GM12874 (cell line): ENCODE results near the gene RTL5.

Experiments
- TF ChIP-seq, protein P1 (sequence below): IDR thresholded peaks from 2 replicates; pipeline ENCODE4 v1.5.1; 2011; ENCODE audit warnings: low read depth, mild to moderate bottlenecking, control low read depth, low read length, moderate library complexity; ENCODE audit not compliant: insufficient read depth

Gene RTL5

DNA sequence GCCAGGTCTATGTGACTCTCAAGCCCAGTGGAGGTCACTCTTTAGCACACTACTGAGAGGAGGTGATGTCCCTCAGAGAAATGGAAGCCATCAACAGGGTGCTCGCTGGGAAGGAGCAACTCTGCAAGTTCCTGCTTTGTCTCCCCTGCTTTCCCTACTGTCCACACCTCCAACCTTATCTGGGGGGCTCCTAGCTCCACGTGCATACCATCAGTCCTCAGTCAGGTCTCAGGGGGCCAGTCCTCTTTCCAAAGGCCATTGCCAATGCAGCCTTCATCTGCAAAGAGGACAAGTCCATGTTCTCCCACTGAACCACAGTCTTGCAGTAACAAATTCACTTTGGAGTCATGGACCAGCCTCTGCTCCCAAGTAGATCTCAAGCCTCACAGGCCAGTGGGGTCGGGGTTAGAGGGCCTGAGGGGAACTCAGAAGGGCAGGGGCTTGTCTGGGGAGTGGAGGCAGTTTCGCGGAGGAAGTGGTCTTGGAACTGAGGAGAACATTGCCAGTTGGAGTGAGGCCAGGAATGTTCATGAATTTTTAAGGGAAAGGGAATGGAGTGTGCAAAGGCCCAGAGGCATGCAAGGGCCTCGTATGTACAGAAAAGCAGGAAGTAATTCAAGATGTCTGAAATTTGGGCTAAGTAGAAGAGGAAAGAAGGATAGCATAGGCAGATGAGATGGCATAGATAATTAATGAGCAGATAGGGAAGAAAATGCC is 8.9 kb downstream of the RTL5 start:
- TF ChIP-seq, protein P1, sequence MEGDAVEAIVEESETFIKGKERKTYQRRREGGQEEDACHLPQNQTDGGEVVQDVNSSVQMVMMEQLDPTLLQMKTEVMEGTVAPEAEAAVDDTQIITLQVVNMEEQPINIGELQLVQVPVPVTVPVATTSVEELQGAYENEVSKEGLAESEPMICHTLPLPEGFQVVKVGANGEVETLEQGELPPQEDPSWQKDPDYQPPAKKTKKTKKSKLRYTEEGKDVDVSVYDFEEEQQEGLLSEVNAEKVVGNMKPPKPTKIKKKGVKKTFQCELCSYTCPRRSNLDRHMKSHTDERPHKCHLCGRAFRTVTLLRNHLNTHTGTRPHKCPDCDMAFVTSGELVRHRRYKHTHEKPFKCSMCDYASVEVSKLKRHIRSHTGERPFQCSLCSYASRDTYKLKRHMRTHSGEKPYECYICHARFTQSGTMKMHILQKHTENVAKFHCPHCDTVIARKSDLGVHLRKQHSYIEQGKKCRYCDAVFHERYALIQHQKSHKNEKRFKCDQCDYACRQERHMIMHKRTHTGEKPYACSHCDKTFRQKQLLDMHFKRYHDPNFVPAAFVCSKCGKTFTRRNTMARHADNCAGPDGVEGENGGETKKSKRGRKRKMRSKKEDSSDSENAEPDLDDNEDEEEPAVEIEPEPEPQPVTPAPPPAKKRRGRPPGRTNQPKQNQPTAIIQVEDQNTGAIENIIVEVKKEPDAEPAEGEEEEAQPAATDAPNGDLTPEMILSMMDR, result no peak

DNA sequence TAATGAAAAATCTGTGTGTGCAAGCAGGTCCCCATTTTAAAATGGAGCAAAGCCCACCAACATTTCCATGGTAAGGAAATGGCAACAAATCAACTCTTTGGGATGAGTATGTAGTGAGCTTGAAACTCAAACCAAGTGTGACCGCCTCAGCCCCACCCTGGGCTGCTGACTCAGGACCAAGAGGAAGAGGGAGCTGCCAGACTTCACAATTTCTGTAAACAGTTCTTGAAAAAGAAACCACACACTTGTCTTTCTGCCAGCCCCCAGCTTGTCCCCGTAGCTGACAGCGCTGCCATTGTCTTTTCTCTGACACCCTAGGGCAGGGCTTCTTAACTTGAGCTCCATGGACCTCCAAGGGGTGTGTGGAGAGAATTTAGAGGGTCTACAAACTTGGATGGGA is 10.3 kb downstream of the RTL5 start:
- TF ChIP-seq, protein P1, result no peak

DNA sequence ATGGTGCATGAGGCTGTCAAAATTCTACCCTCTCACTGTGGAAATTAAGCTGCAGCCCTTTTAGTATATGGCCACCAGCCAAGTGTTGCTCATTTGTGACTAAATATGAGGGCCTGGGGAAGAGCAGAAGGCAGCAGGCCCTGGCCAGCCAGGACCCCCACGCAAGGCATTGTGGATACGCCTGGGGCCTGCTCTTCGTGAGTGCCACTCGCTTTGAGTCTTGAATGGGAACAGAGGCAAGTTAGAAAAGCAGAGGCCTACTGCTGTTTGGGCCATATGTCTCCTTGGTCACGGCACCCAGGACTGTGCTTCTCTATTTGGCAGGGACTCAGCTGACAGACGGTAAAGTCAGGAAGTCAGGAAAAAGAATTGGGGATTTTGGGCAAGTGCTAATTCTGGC is 10.9 kb downstream of the RTL5 start:
- TF ChIP-seq, protein P1, result no peak

DNA sequence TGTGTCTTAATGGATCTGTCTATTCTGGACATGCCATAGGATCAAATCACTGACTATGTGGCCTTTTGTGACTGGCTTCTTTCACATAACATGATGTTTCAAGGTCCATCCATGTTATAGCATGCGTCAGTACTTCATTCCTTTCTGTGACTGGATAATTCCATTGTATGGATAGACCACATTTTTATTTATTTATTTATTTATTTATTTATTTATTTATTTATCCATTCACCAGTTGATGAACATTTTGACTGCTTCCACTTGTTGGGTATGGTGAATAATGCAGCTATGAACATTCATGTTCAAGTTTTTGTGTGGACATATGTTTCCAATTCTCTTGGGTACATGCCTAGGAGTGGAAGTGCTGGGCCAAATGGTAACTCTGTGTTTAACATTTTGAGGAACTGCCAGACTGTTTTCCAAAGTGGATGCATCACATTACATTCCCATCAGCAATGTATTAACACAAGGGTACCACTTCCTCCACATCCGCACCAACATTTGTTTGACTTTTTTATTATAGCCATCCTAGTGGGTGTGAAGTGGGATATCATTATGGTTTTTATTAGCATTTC is 14.0 kb downstream of the RTL5 start:
- TF ChIP-seq, protein P1, result no peak

DNA sequence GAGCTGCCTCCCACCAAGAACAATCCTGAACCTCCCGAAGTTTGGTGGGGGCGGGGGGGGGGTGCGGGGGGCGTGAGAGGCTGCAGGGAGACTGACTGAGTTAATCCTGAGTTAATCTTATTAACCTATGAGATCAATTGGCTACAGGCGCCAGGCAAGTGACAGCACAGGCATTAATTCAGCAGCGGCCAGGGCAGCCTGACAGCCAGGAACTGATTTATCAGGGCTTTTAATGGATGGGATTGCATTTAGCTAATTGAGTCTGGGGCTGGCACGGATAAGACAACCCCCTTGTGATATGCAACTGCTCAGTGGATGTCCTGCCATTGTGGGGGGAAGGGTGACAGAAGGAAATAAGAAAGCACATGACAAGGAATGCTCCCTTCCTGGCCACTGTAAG is 16.3 kb downstream of the RTL5 start:
- TF ChIP-seq, protein P1, result no peak

DNA sequence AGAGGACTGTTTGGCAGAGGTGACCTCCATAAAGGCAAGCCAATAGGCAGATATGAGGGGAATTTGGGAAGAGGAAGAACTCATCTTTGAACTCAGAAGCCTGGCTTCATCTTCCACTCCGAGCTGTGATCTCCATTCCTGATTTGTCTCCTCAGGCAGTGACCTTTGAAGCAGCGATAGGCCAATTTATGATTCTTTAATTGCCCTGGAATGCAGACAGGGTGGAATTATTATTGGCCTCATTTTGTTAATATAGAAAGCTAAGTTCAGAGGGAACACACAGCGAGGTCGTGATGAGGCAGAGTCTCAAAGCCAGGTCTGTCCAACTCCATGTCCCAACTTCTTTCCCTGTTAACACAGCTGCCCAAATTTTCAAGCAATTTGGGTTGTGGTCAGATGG is 16.9 kb downstream of the RTL5 start:
- TF ChIP-seq, protein P1, result no peak

DNA sequence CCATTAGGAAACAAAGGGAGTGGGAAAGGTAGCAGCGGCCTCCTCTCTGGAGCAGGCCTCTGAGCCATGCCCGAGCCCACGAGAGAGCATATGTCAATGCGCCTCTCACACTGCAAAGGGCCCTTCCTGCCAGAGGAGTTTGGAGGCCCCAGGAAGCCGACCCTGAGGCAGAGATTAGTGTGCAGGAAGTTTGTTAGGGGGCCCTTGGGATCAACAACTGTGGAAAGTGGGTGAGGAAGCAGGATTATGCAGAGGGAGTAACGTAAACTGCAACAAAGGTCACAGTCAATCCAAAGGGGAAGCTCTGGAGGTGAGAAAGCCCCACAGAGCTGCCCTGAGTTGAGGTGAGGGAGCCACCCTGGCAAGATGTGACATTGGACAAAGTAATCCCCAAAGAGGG is 17.4 kb downstream of the RTL5 start:
- TF ChIP-seq, protein P1, result no peak
